ENCODE data around the gene GRID2IP.
"Not testable (repeated sequence)": the region's sequence is repeated elsewhere in the genome, so short reads cannot be mapped to it uniquely, and the experiment has no call there.

The GRID2IP gene

GRCh38 chr7:6460990-6461584 is 90.2 kb downstream of the GRID2IP start:
- DNase-seq (ENCODE audit: low spot score in 2 of 2) (no peak), ATAC-seq (replicated peaks; ENCODE audit: extremely low read depth, poor library complexity, severe bottlenecking) (no peak)
- H3K27me3 Mint-ChIP-seq = no peaks in the 10 kb centered on the region
- no peaks in the 10 kb centered on the region for H3K4me1 Mint-ChIP-seq
- no peak overlapping the region for H3K27ac Mint-ChIP-seq (ENCODE audit: low read depth)
- no peaks in the 10 kb centered on the region for H3K9me3 Mint-ChIP-seq
- H3K4me3 Mint-ChIP-seq = no peak overlapping the region
- H3K36me3 Mint-ChIP-seq (ENCODE audit: insufficient read depth) = peaks cover 29% of the 10 kb centered on the region

GRCh38 chr7:6460303-6460702 is 91.0 kb downstream of the GRID2IP start:
- Mint-ChIP-seq H3K4me1 (no peaks in the 10 kb centered on the region), H3K27ac (ENCODE audit: low read depth) (no peak overlapping the region), H3K36me3 (ENCODE audit: insufficient read depth) (peaks cover 24% of the 10 kb centered on the region), H3K9me3 (no peaks in the 10 kb centered on the region), H3K27me3 (no peaks in the 10 kb centered on the region), H3K4me3 (no peak overlapping the region)
- ATAC-seq (replicated peaks; ENCODE audit: extremely low read depth, poor library complexity, severe bottlenecking) = no peak
- no peak for DNase-seq (ENCODE audit: low spot score in 2 of 2)

- H3K36me3 Mint-ChIP-seq (ENCODE audit: insufficient read depth) = peaks cover 17% of the 10 kb centered on the region
- H3K4me1 Mint-ChIP-seq; H3K9me3 Mint-ChIP-seq; ATAC-seq (replicated peaks; ENCODE audit: extremely low read depth, poor library complexity, severe bottlenecking); DNase-seq (ENCODE audit: low spot score in 2 of 2); H3K27ac Mint-ChIP-seq (ENCODE audit: low read depth); H3K27me3 Mint-ChIP-seq; H3K4me3 Mint-ChIP-seq: not testable (repeated sequence)
Measured at GRCh38 chr7:6458676-6459075, 92.6 kb downstream of the GRID2IP start.

- H3K4me1 Mint-ChIP-seq = no peaks in the 10 kb centered on the region
- no peaks in the 10 kb centered on the region for H3K27me3 Mint-ChIP-seq
- H3K9me3 Mint-ChIP-seq = no peaks in the 10 kb centered on the region
- no peak overlapping the region for H3K4me3 Mint-ChIP-seq
- no peak overlapping the region for H3K27ac Mint-ChIP-seq (ENCODE audit: low read depth)
- H3K36me3 Mint-ChIP-seq (ENCODE audit: insufficient read depth) = peaks cover 7% of the 10 kb centered on the region
- DNase-seq (ENCODE audit: low spot score in 2 of 2) (no peak), ATAC-seq (replicated peaks; ENCODE audit: extremely low read depth, poor library complexity, severe bottlenecking) (no peak)
Measured at GRCh38 chr7:6453734-6454133, 97.5 kb downstream of the GRID2IP start.

- H3K36me3 Mint-ChIP-seq (ENCODE audit: insufficient read depth) = peaks cover 18% of the 10 kb centered on the region
- no peak for ATAC-seq (replicated peaks; ENCODE audit: extremely low read depth, poor library complexity, severe bottlenecking)
Measured at GRCh38 chr7:6451224-6451705, 100.0 kb downstream of the GRID2IP start.

GRCh38 chr7:6450591-6450990 is 100.7 kb downstream of the GRID2IP start:
- not testable (repeated sequence) for H3K27me3 Mint-ChIP-seq; H3K9me3 Mint-ChIP-seq; ATAC-seq (replicated peaks; ENCODE audit: extremely low read depth, poor library complexity, severe bottlenecking); H3K27ac Mint-ChIP-seq (ENCODE audit: low read depth); DNase-seq (ENCODE audit: low spot score in 2 of 2)
- peak overlapping the region; percentile 32 for H3K4me3 Mint-ChIP-seq
- H3K36me3 Mint-ChIP-seq (ENCODE audit: insufficient read depth) = peaks cover 18% of the 10 kb centered on the region
- H3K4me1 Mint-ChIP-seq = peaks cover 18% of the 10 kb centered on the region

More at GRCh38 chr7:6451224-6451705, 100.0 kb downstream of the GRID2IP start:
- no peak for DNase-seq (ENCODE audit: low spot score in 2 of 2)
- Mint-ChIP-seq H3K9me3 (no peaks in the 10 kb centered on the region), H3K27ac (ENCODE audit: low read depth) (no peak overlapping the region), H3K27me3 (no peaks in the 10 kb centered on the region), H3K4me3 (no peak overlapping the region), H3K4me1 (peaks cover 13% of the 10 kb centered on the region)

GRCh38 chr7:6449884-6450283 is 101.4 kb downstream of the GRID2IP start:
- not testable (repeated sequence) for H3K4me3 Mint-ChIP-seq; H3K27me3 Mint-ChIP-seq; H3K27ac Mint-ChIP-seq (ENCODE audit: low read depth); DNase-seq (ENCODE audit: low spot score in 2 of 2); ATAC-seq (replicated peaks; ENCODE audit: extremely low read depth, poor library complexity, severe bottlenecking); H3K9me3 Mint-ChIP-seq
- peaks cover 25% of the 10 kb centered on the region for H3K4me1 Mint-ChIP-seq
- peaks cover 23% of the 10 kb centered on the region for H3K36me3 Mint-ChIP-seq (ENCODE audit: insufficient read depth)

GRCh38 chr7:6448943-6449543 is 102.2 kb downstream of the GRID2IP start:
- Mint-ChIP-seq H3K4me3 (peak overlapping the region; percentile 95), H3K36me3 (ENCODE audit: insufficient read depth) (peaks cover 27% of the 10 kb centered on the region), H3K4me1 (peaks cover 25% of the 10 kb centered on the region), H3K9me3 (no peaks in the 10 kb centered on the region), H3K27ac (ENCODE audit: low read depth) (peak overlapping the region; percentile 98), H3K27me3 (no peaks in the 10 kb centered on the region)
- DNase-seq (ENCODE audit: low spot score in 2 of 2) (no peak), ATAC-seq (replicated peaks; ENCODE audit: extremely low read depth, poor library complexity, severe bottlenecking) (no peak)

- ATAC-seq (replicated peaks; ENCODE audit: extremely low read depth, poor library complexity, severe bottlenecking) = peak; percentile 75
- Mint-ChIP-seq H3K27me3 (no peaks in the 10 kb centered on the region), H3K4me1 (peaks cover 31% of the 10 kb centered on the region)
Measured at GRCh38 chr7:6447581-6448199, 103.6 kb downstream of the GRID2IP start, which contains the start of gene DAGLB. Gene DAGLB, minus strand, starts transcription at chr7:6447954. Its CDS starts 112 bp downstream, at chr7:6447842.

More at GRCh38 chr7:6447581-6448199, 103.6 kb downstream of the GRID2IP start, which contains the start of gene DAGLB:
- H3K4me3 Mint-ChIP-seq = peak within 1 kb of the TSS; percentile 95
- DNase-seq (ENCODE audit: low spot score in 2 of 2) = peak; percentile 94 to 97
- no peaks in the 10 kb centered on the region for H3K9me3 Mint-ChIP-seq
- peak within 1 kb of the TSS; percentile 98 for H3K27ac Mint-ChIP-seq (ENCODE audit: low read depth)
- H3K36me3 Mint-ChIP-seq (ENCODE audit: insufficient read depth) = peaks cover 24% of the 10 kb centered on the region

All from central memory CD8-positive, alpha-beta T cell (primary cell).